T-helper 2 cell treated with Interferon-gamma antibody and Interleukin-4, amounts not matched to agents 5 μg/mL and 100 μg/mL, for 36 hours (primary cell): ENCODE data around the gene CYP39A1.

Experiments
- DNase-seq: peaks from one replicate; pipeline ENCODE4 v3.0.0; 2021; ENCODE audit warnings: low spot score
- H3K27ac Mint-ChIP-seq: one replicate; pipeline ENCODE4 v1.8.0; 2021; ENCODE audit warnings: mild to moderate bottlenecking, mixed read lengths
- H3K27me3 Mint-ChIP-seq: one replicate; pipeline ENCODE4 v1.8.0; 2021; ENCODE audit warnings: low read depth, mixed read lengths
- H3K36me3 Mint-ChIP-seq: one replicate; pipeline ENCODE4 v1.8.0; 2021; ENCODE audit warnings: low read depth, mixed read lengths
- H3K4me1 Mint-ChIP-seq: one replicate; pipeline ENCODE4 v1.8.0; 2021; ENCODE audit warnings: low read depth, mixed read lengths
- H3K4me3 Mint-ChIP-seq: one replicate; pipeline ENCODE4 v1.8.0; 2022; ENCODE audit warnings: mild to moderate bottlenecking, moderate library complexity, mixed read lengths
- H3K9me3 Mint-ChIP-seq: one replicate; pipeline ENCODE4 v1.8.0; 2021; ENCODE audit warnings: mixed read lengths

The CYP39A1 gene

DNA sequence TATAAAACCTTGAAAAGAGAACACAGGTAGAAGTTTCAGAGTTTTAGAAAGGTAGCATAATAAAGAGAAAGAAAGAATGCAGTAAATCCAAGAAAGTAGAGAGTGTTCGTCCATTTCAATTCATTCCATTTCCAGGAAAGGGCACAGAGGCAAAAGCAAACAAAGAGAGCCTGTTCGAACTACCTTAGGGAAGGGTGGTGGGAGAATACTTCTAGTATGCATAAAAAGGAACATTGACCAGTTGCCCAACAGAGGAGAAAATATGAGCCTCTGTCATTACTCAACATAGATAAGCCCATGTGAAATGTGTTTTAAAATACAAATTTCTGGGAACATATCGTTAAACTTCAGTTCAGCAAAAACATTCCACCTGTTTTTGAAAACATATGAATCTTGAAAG lies 60.6 kb downstream of the CYP39A1 start:
- Mint-ChIP-seq H3K27me3 (peaks cover 2% of the 10 kb centered on the region), H3K36me3 (no peaks in the 10 kb centered on the region), H3K9me3 (no peaks in the 10 kb centered on the region), H3K27ac (no peak overlapping the region), H3K4me1 (no peaks in the 10 kb centered on the region), H3K4me3 (no peak overlapping the region)
- no peak for DNase-seq

DNA sequence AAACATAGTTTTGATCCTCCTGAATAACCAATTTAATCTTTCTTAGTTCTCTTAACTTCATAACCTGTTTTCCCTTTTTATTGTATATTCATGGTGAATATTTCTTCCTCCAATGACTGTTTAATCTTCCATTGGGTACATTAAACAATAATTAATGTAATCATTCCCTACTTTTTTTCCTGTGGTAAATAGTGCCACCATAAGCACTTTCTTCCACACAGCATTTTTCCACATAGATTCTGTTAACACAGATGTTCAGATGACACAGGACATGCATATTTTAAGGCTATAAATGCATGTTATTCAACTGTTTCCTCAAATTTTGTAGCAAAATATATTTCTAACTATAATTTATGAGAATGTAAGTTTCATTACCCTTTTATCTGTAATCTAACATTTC lies 61.9 kb downstream of the CYP39A1 start:
- no peaks in the 10 kb centered on the region for H3K9me3 Mint-ChIP-seq
- no peak overlapping the region for H3K4me3 Mint-ChIP-seq
- H3K4me1 Mint-ChIP-seq: no peaks in the 10 kb centered on the region
- H3K27me3 Mint-ChIP-seq: peaks cover 2% of the 10 kb centered on the region
- no peaks in the 10 kb centered on the region for H3K36me3 Mint-ChIP-seq
- DNase-seq: no peak
- no peak overlapping the region for H3K27ac Mint-ChIP-seq

DNA sequence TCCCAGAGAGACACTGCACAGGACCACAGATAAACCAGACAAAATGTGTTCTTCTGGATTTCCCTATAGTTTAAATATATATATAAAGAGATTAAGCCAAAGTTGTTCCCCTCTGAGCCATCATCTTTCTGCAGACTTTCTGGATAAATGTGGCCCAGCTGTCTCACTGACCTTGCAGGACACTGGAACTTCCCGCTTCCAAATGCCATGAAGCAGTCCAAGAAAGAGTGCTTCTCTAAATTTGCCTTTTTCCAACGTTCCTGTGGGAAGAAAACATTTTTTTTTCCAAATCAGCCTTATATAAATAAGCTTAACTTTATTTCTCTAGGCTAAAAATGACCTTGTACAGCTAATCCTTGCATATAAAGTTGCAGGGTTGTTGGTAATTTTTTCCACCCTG lies 65.7 kb downstream of the CYP39A1 start:
- DNase-seq: no peak
- Mint-ChIP-seq H3K9me3 (no peaks in the 10 kb centered on the region), H3K4me1 (no peaks in the 10 kb centered on the region), H3K4me3 (no peak overlapping the region), H3K27me3 (peaks cover 2% of the 10 kb centered on the region), H3K27ac (no peak overlapping the region), H3K36me3 (no peaks in the 10 kb centered on the region)

DNA sequence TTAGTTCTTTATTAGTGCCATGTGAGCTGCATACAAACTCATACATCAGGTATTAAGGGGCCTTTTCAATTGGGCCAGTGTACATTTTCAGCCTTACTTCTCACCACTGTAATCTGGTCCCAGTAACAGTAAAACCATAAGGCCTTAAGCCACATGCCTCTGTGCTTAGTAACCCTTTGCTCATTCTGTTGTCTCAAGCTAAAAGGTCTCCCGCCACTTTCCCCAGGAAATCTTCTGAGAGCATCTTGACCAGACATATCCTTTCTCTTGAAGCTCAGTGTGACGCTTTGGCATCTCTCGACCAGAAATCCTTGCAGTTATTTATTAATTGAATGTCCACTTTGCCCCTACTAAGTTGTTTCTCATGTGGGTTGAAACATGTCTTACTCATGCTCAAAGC lies 68.0 kb downstream of the CYP39A1 start:
- peaks cover 2% of the 10 kb centered on the region for H3K27me3 Mint-ChIP-seq
- no peak overlapping the region for H3K4me3 Mint-ChIP-seq
- no peak for DNase-seq
- no peaks in the 10 kb centered on the region for H3K4me1 Mint-ChIP-seq
- H3K36me3 Mint-ChIP-seq: no peaks in the 10 kb centered on the region
- H3K27ac Mint-ChIP-seq: no peak overlapping the region
- no peaks in the 10 kb centered on the region for H3K9me3 Mint-ChIP-seq

DNA sequence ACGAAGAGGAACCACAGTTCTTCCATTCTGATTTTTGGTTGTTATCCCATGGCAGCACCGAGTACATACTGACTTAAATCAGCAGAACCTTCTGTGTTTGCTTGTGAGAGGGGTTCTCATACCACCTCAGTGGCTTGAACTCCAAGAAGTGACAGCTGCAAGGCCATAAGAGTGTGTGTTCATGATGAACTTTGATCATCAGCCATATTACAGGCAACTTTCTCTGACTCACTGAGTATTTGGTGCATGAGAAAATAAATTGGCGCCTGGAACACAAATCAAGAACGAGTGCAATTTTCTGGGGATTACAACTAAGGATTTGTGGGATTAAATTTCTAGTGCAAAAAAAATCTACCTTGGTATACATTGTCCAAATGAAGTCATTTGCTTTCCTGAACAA lies 68.9 kb downstream of the CYP39A1 start:
- H3K9me3 Mint-ChIP-seq: no peaks in the 10 kb centered on the region
- no peak for DNase-seq
- H3K27me3 Mint-ChIP-seq: peaks cover 2% of the 10 kb centered on the region
- H3K4me1 Mint-ChIP-seq: no peaks in the 10 kb centered on the region
- H3K27ac Mint-ChIP-seq: no peak overlapping the region
- H3K4me3 Mint-ChIP-seq: no peak overlapping the region
- H3K36me3 Mint-ChIP-seq: no peaks in the 10 kb centered on the region

DNA sequence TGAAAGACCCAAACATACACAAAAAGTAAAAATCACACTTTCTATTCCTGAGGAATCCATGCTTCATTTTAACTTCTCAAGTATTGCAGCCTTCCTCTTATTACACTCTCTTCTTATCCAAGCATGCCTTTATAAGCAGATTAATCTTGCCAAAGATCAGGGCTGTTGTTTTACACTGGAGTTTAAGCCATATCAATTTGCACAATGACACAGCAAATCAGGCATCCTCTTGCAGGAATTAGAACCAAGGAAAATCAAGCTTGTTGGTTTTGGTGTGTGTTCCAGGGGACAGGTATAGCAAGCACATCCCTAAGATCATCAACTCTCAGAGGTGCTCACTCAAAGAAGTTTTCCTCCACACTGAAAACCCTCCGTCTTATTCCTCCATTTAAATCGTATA lies 69.5 kb downstream of the CYP39A1 start:
- DNase-seq: no peak
- H3K4me1 Mint-ChIP-seq: no peaks in the 10 kb centered on the region
- no peak overlapping the region for H3K4me3 Mint-ChIP-seq
- no peaks in the 10 kb centered on the region for H3K36me3 Mint-ChIP-seq
- peaks cover 3% of the 10 kb centered on the region for H3K27me3 Mint-ChIP-seq
- no peaks in the 10 kb centered on the region for H3K9me3 Mint-ChIP-seq
- no peak overlapping the region for H3K27ac Mint-ChIP-seq

DNA sequence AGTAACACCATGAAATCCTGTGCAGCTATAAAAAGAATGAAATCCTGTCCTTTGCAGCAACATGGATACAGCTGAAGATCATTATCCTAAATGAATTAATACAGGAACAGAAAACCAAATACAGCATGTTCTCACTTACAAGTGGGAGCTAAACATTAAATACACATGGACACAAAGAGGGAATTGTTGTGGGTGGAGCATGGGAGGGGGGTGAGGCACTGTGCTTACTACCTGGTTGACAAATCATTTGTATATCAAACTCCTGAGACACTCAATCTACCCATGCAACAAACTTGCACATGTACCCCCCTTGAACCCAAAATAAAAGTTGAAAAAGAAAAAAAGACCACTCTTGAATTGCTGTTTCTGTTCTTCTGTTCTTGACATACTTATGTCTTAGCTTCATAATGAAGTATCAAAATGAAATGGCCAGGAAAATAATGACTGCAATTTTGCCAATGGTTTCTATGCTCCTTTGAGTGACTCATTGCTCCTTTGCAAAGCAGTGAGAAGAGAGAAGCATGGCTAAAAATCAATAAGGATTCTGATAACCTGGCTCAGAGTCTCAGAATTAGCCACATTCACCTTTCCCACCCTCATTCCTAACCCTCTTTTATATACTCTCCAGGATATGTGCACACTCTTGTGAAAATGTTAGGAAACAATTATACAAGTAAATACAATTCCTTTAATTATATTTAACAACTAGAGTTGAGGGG lies 71.0 kb downstream of the CYP39A1 start:
- Mint-ChIP-seq H3K4me3 (no peak overlapping the region), H3K4me1 (no peaks in the 10 kb centered on the region), H3K9me3 (no peaks in the 10 kb centered on the region), H3K27ac (no peak overlapping the region), H3K36me3 (no peaks in the 10 kb centered on the region), H3K27me3 (peaks cover 4% of the 10 kb centered on the region)
- DNase-seq: no peak

DNA sequence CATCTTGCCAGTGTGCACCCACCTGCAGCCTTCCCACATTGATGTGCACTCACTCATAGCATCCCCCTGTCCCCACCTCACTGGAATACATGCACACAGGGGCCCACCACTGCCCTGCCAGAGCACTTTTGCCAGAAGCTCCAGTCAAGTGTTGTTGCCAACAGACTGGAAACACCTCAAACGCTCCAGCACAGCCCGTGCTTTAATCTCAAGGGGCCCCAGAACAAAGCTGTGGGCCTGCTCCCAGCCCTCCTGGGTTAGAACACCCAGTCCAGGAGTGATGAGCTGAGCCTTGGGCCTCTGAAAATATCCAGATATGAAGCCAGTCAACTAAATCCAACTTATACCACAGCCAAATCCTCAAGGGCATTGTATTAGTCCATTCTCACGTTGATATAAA lies 77.1 kb downstream of the CYP39A1 start:
- Mint-ChIP-seq H3K36me3 (no peaks in the 10 kb centered on the region), H3K9me3 (no peaks in the 10 kb centered on the region), H3K27ac (no peak overlapping the region), H3K4me3 (no peak overlapping the region), H3K4me1 (peaks cover 3% of the 10 kb centered on the region), H3K27me3 (peaks cover 4% of the 10 kb centered on the region)
- no peak for DNase-seq

DNA sequence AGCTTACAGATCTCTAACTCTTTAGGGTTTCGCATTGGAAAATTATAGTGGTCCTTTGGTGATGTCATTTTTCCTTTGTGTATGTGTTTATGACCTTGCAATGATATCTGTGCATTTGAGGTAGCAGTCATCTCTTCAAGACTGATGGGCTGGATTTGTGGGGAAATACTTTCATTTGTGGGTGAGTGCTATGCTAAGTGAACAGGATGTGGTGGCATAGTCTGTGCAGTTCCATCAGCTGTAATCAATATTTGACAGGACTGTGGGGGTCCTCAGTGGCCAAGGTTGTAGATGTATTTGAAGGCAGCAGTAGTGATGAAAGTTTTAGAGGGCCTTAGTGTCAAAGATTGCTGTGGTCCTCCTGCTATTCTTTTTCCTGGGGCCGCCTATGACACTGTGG lies 79.5 kb downstream of the CYP39A1 start:
- Mint-ChIP-seq H3K9me3 (no peaks in the 10 kb centered on the region), H3K27me3 (peaks cover under 1% of the 10 kb centered on the region), H3K4me3 (no peak overlapping the region), H3K27ac (no peak overlapping the region), H3K36me3 (no peaks in the 10 kb centered on the region), H3K4me1 (peaks cover 3% of the 10 kb centered on the region)
- DNase-seq: no peak

DNA sequence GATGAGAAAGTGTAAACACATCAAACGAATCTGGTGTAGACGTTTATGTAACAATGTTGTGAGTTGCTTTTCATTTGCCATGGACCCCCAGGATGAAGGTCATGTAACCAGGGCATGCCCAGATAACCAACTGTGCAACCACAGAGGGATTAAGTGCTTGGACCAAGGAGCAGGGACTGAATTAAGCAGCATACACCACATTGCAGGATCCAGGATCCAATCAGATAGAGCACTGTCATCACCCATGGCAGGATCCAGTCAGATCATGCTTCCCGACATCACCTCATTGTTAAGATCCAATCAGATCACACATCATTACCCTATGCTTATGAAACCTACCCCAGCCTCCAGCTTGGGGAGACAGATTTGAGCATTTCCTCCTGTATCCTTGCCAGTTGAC lies 87.1 kb downstream of the CYP39A1 start:
- Mint-ChIP-seq H3K27me3 (no peaks in the 10 kb centered on the region), H3K9me3 (no peaks in the 10 kb centered on the region), H3K4me3 (no peak overlapping the region), H3K4me1 (no peaks in the 10 kb centered on the region), H3K36me3 (no peaks in the 10 kb centered on the region), H3K27ac (no peak overlapping the region)
- no peak for DNase-seq

DNA sequence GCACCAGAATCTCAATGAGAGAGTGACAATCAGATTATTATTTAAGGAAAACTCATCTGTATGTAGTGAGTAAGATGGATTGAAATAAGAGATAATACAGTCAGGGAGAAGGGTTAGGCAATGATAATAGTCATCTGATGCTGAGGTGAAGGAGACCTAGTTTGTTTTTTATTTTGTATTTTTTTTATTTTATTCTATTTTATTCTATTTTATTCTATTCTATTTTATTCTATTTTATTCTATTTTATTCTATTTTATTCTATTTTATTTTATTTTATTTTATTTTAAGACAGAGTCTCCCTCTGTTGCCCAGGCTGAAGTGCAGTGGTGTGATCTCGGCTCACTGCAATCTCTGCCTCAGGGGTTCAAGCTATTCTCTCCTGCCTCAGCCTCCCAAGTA lies 88.7 kb downstream of the CYP39A1 start:
- Mint-ChIP-seq H3K4me3 (no peak overlapping the region), H3K27me3 (no peaks in the 10 kb centered on the region), H3K36me3 (no peaks in the 10 kb centered on the region), H3K27ac (no peak overlapping the region), H3K4me1 (no peaks in the 10 kb centered on the region), H3K9me3 (no peaks in the 10 kb centered on the region)
- no peak for DNase-seq

DNA sequence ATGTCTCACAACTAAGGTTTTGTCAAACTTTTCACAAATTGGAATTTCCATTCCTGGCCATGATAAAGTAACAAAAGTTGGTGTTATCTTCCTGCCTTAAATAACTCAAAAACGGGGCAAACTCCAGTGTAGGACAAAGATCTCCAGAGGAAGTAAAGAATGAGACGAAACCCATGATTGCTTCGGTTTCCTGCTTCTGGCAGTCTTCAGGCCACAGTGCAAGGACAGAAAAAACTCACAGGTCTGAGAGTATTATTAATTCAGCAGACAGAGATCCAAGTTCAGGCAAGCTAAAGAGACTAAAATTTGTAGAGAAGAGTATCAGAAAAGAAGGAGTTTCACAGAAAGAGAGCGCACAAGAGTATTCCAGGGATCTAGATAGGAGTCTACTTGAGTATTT lies 96.6 kb downstream of the CYP39A1 start:
- Mint-ChIP-seq H3K27me3 (peaks cover 5% of the 10 kb centered on the region), H3K27ac (no peak overlapping the region), H3K9me3 (no peaks in the 10 kb centered on the region), H3K4me3 (no peak overlapping the region), H3K4me1 (no peaks in the 10 kb centered on the region), H3K36me3 (no peaks in the 10 kb centered on the region)
- no peak for DNase-seq

DNA sequence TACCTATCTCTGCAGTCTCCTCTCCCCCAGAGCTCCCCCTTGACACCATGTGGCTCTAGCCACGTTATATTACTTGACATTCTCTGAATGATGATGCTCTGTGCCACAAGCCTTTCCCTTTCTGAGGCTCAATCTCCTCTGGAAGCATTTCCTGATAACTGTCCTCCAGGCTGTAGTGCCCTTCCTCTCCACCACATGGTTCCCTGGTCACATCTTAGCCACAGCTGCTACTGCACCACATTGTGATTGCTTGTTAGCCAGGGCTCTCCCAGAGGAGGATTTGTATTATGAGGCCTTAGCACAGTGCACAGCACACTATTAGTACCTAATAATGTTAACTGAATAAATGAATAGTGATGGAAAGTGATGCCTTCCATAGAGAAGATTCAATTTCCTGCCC lies 97.5 kb downstream of the CYP39A1 start:
- no peak for DNase-seq
- Mint-ChIP-seq H3K27me3 (peaks cover 5% of the 10 kb centered on the region), H3K27ac (no peak overlapping the region), H3K4me1 (no peaks in the 10 kb centered on the region), H3K36me3 (no peaks in the 10 kb centered on the region), H3K4me3 (no peak overlapping the region), H3K9me3 (no peaks in the 10 kb centered on the region)

DNA sequence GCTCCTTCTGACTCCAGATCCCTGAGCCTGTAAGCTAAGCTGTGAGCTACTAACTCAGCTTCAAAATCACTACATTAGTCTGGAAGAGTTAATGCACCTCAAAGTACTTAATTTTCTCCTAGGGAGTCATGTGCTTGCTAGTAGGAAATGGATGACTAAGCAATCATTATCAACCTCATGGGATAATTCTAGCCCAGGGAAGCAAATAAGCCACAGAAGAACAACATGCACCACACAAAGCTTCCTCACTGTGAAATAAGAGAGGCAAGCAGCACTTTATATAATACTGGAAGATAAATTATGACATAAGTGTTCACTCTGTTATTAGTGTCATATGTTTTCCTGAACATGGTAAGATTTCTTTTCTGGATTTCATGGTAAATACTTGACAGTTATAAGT lies 103.5 kb downstream of the CYP39A1 start:
- no peaks in the 10 kb centered on the region for H3K36me3 Mint-ChIP-seq
- no peak for DNase-seq
- H3K27me3 Mint-ChIP-seq: peaks cover 3% of the 10 kb centered on the region
- H3K27ac Mint-ChIP-seq: no peak overlapping the region
- H3K4me3 Mint-ChIP-seq: no peak overlapping the region
- no peaks in the 10 kb centered on the region for H3K4me1 Mint-ChIP-seq
- no peaks in the 10 kb centered on the region for H3K9me3 Mint-ChIP-seq

DNA sequence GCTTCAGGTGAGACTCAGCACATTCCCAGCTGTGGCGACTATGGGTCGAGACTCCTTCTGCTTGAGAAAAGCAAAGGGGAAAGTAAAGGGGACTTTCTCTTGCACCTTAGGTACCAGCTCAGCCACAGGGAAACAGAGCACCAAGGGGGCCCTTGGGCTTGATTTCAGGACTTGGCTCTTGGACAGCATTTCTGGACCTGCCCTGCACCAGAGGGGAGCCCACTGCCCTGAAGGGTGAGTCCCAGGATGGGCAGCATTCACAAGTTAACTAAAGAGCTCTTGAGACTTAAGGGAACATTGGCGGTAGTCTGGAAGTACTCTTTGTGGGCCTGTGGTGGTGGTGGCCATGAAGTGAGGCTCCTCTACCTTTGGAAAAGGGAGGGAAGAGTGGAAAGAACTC lies 111.1 kb downstream of the CYP39A1 start:
- Mint-ChIP-seq H3K27ac (no peak overlapping the region), H3K27me3 (no peaks in the 10 kb centered on the region), H3K9me3 (no peaks in the 10 kb centered on the region), H3K4me3 (no peak overlapping the region), H3K4me1 (no peaks in the 10 kb centered on the region), H3K36me3 (no peaks in the 10 kb centered on the region)
- no peak for DNase-seq
